ENCODE measurements around the gene MIEF1. TPM values are rescaled to one million over a fixed set of nuclear protein-coding genes. Genes with fewer than 3 reads are reported as not detected.

The MIEF1 gene
- polyA plus RNA-seq (2013, experiment 1 of 4) = 40.4 TPM
- 48.4 TPM for polyA plus RNA-seq (2013, experiment 2 of 4)
- 28.6 TPM for polyA plus RNA-seq (2013, experiment 3 of 4)
- polyA plus RNA-seq (2013, experiment 4 of 4) = 32.2 TPM

GRCh38 chr22:39502109-39502788 is at the start of gene MIEF1:
TSS of gene MIEF1 (plus strand) at chr22:39502290. CDS start at chr22:39511295, 9,005 bp downstream.
- no peaks in the 10 kb centered on the region for H3K9me3 ChIP-seq (ENCODE audit: control insufficient read depth, low read length)
- H3K4me3 ChIP-seq (ENCODE audit: insufficient read depth, low read depth, low read length) = peak within 1 kb of the TSS; percentile 90
- 0% methylated on average over 58 of the region's 58 CpGs for WGBS, 2 experiments
- H3K36me3 ChIP-seq (ENCODE audit: control insufficient read depth, insufficient read depth, low read length) = peaks cover 26% of the 10 kb centered on the region
- H3K27ac ChIP-seq (ENCODE audit: insufficient read depth, low read depth, low read length, poor library complexity, severe bottlenecking) = peak within 1 kb of the TSS; percentile 5
- peaks cover 18% of the 10 kb centered on the region for H3K4me1 ChIP-seq (ENCODE audit: control insufficient read depth, insufficient read depth, low read length)
- no peaks in the 10 kb centered on the region for H3K27me3 ChIP-seq (ENCODE audit: control insufficient read depth, insufficient read depth, low read length, poor library complexity, severe bottlenecking)

GRCh38 chr22:39452740-39453040 is 49.4 kb upstream of the MIEF1 start:
- Histone ChIP-seq H3K27me3 (ENCODE audit: control insufficient read depth, insufficient read depth, low read length, poor library complexity, severe bottlenecking) (peaks cover 12% of the 10 kb centered on the region), H3K9me3 (ENCODE audit: control insufficient read depth, low read length) (no peaks in the 10 kb centered on the region), H3K36me3 (ENCODE audit: control insufficient read depth, insufficient read depth, low read length) (no peaks in the 10 kb centered on the region), H3K4me1 (ENCODE audit: control insufficient read depth, insufficient read depth, low read length) (peaks cover 30% of the 10 kb centered on the region), H3K27ac (ENCODE audit: insufficient read depth, low read depth, low read length, poor library complexity, severe bottlenecking) (no peak overlapping the region), H3K4me3 (ENCODE audit: insufficient read depth, low read depth, low read length) (no peak overlapping the region)
- WGBS, 2 experiments = 92 to 93% methylated on average over 6 of the region's 6 CpGs

- no peak overlapping the region for H3K27ac ChIP-seq (ENCODE audit: insufficient read depth, low read depth, low read length, poor library complexity, severe bottlenecking)
- 52 to 55% methylated on average over 9 of the region's 9 CpGs for WGBS, 2 experiments
- peaks cover 40% of the 10 kb centered on the region for H3K4me1 ChIP-seq (ENCODE audit: control insufficient read depth, insufficient read depth, low read length)
- H3K27me3 ChIP-seq (ENCODE audit: control insufficient read depth, insufficient read depth, low read length, poor library complexity, severe bottlenecking) = peaks cover 21% of the 10 kb centered on the region
- H3K36me3 ChIP-seq (ENCODE audit: control insufficient read depth, insufficient read depth, low read length) = no peaks in the 10 kb centered on the region
- no peak overlapping the region for H3K4me3 ChIP-seq (ENCODE audit: insufficient read depth, low read depth, low read length)
- H3K9me3 ChIP-seq (ENCODE audit: control insufficient read depth, low read length) = no peaks in the 10 kb centered on the region
Measured at GRCh38 chr22:39453765-39454378, 48.2 kb upstream of the MIEF1 start.

- WGBS, 2 experiments = 53 to 55% methylated on average over 7 of the region's 7 CpGs
- H3K27ac ChIP-seq (ENCODE audit: insufficient read depth, low read depth, low read length, poor library complexity, severe bottlenecking) = no peak overlapping the region
Measured at GRCh38 chr22:39454385-39454871, 47.7 kb upstream of the MIEF1 start.

GRCh38 chr22:39456522-39457197 is 45.4 kb upstream of the MIEF1 start, which contains the start of gene MGAT3:
TSS of gene MGAT3 (plus strand) at chr22:39457012. CDS start at chr22:39487348, 30,336 bp downstream.
- 35 to 36% methylated on average over 72 to 76 of the region's 80 CpGs for WGBS, 2 experiments
- Histone ChIP-seq H3K4me1 (ENCODE audit: control insufficient read depth, insufficient read depth, low read length) (peaks cover 40% of the 10 kb centered on the region), H3K27ac (ENCODE audit: insufficient read depth, low read depth, low read length, poor library complexity, severe bottlenecking) (no peak within 1 kb of the TSS), H3K9me3 (ENCODE audit: control insufficient read depth, low read length) (no peaks in the 10 kb centered on the region), H3K27me3 (ENCODE audit: control insufficient read depth, insufficient read depth, low read length, poor library complexity, severe bottlenecking) (peaks cover 21% of the 10 kb centered on the region), H3K36me3 (ENCODE audit: control insufficient read depth, insufficient read depth, low read length) (no peaks in the 10 kb centered on the region), H3K4me3 (ENCODE audit: insufficient read depth, low read depth, low read length) (peak within 1 kb of the TSS; percentile 72)

More at GRCh38 chr22:39454385-39454871, 47.7 kb upstream of the MIEF1 start:
- peaks cover 40% of the 10 kb centered on the region for H3K4me1 ChIP-seq (ENCODE audit: control insufficient read depth, insufficient read depth, low read length)
- no peak overlapping the region for H3K4me3 ChIP-seq (ENCODE audit: insufficient read depth, low read depth, low read length)
- H3K27me3 ChIP-seq (ENCODE audit: control insufficient read depth, insufficient read depth, low read length, poor library complexity, severe bottlenecking) = peaks cover 21% of the 10 kb centered on the region
- no peaks in the 10 kb centered on the region for H3K36me3 ChIP-seq (ENCODE audit: control insufficient read depth, insufficient read depth, low read length)
- H3K9me3 ChIP-seq (ENCODE audit: control insufficient read depth, low read length) = no peaks in the 10 kb centered on the region

GRCh38 chr22:39457198-39457555 is 44.9 kb upstream of the MIEF1 start:
- H3K27me3 ChIP-seq (ENCODE audit: control insufficient read depth, insufficient read depth, low read length, poor library complexity, severe bottlenecking) = peaks cover 21% of the 10 kb centered on the region
- peak overlapping the region; percentile 72 for H3K4me3 ChIP-seq (ENCODE audit: insufficient read depth, low read depth, low read length)
- H3K27ac ChIP-seq (ENCODE audit: insufficient read depth, low read depth, low read length, poor library complexity, severe bottlenecking) = no peak overlapping the region
- WGBS, 2 experiments = 0 to 1% methylated on average over 63 of the region's 63 CpGs
- H3K9me3 ChIP-seq (ENCODE audit: control insufficient read depth, low read length) = no peaks in the 10 kb centered on the region
- no peaks in the 10 kb centered on the region for H3K36me3 ChIP-seq (ENCODE audit: control insufficient read depth, insufficient read depth, low read length)
- H3K4me1 ChIP-seq (ENCODE audit: control insufficient read depth, insufficient read depth, low read length) = peaks cover 39% of the 10 kb centered on the region

GRCh38 chr22:39457556-39458443 is 44.3 kb upstream of the MIEF1 start:
- Histone ChIP-seq H3K36me3 (ENCODE audit: control insufficient read depth, insufficient read depth, low read length) (no peaks in the 10 kb centered on the region), H3K27me3 (ENCODE audit: control insufficient read depth, insufficient read depth, low read length, poor library complexity, severe bottlenecking) (peaks cover 21% of the 10 kb centered on the region), H3K27ac (ENCODE audit: insufficient read depth, low read depth, low read length, poor library complexity, severe bottlenecking) (no peak overlapping the region), H3K4me3 (ENCODE audit: insufficient read depth, low read depth, low read length) (peak overlapping the region; percentile 72), H3K9me3 (ENCODE audit: control insufficient read depth, low read length) (no peaks in the 10 kb centered on the region), H3K4me1 (ENCODE audit: control insufficient read depth, insufficient read depth, low read length) (peaks cover 39% of the 10 kb centered on the region)
- WGBS, 2 experiments = 1% methylated on average over 83 of the region's 83 CpGs

- H3K9me3 ChIP-seq (ENCODE audit: control insufficient read depth, low read length) = no peaks in the 10 kb centered on the region
- H3K27ac ChIP-seq (ENCODE audit: insufficient read depth, low read depth, low read length, poor library complexity, severe bottlenecking) = no peak overlapping the region
- 57 to 58% methylated on average over 10 of the region's 10 CpGs for WGBS, 2 experiments
- peaks cover 21% of the 10 kb centered on the region for H3K27me3 ChIP-seq (ENCODE audit: control insufficient read depth, insufficient read depth, low read length, poor library complexity, severe bottlenecking)
- H3K4me3 ChIP-seq (ENCODE audit: insufficient read depth, low read depth, low read length) = peak overlapping the region; percentile 72
- no peaks in the 10 kb centered on the region for H3K36me3 ChIP-seq (ENCODE audit: control insufficient read depth, insufficient read depth, low read length)
- H3K4me1 ChIP-seq (ENCODE audit: control insufficient read depth, insufficient read depth, low read length) = peaks cover 31% of the 10 kb centered on the region
Measured at GRCh38 chr22:39458444-39459083, 43.5 kb upstream of the MIEF1 start.

GRCh38 chr22:39459681-39460080 is 42.4 kb upstream of the MIEF1 start:
- 87 to 89% methylated on average over 11 of the region's 11 CpGs for WGBS, 2 experiments
- peaks cover 21% of the 10 kb centered on the region for H3K27me3 ChIP-seq (ENCODE audit: control insufficient read depth, insufficient read depth, low read length, poor library complexity, severe bottlenecking)
- H3K36me3 ChIP-seq (ENCODE audit: control insufficient read depth, insufficient read depth, low read length) = no peaks in the 10 kb centered on the region
- no peaks in the 10 kb centered on the region for H3K9me3 ChIP-seq (ENCODE audit: control insufficient read depth, low read length)
- H3K4me1 ChIP-seq (ENCODE audit: control insufficient read depth, insufficient read depth, low read length) = peaks cover 20% of the 10 kb centered on the region
- H3K27ac ChIP-seq (ENCODE audit: insufficient read depth, low read depth, low read length, poor library complexity, severe bottlenecking) = no peak overlapping the region
- no peak overlapping the region for H3K4me3 ChIP-seq (ENCODE audit: insufficient read depth, low read depth, low read length)

Data from ectodermal cell (in vitro differentiated cells).